Natural killer cell (primary cell): Measurements from ENCODE around the gene ZNF518A. TPM values are rescaled to one million over a fixed set of nuclear protein-coding genes. Genes with fewer than 3 reads are reported as not detected.

Experiments
- total RNA-seq, 4 donors: library from RNA; stranded (reverse); fragments of 120-200 nt in 1 of 4; gene quantifications; one replicate each; pipeline versions ENCODE4 v1.2.3 to v1.2.4, GENCODE V29; 2013 to 2022

ZNF518A gene
- total RNA-seq, 3 donors from 2014 or later (not counting 1 experiment from before 2014, with no cell fraction given) = 17.6 to 34.7 (median 21.8) TPM

Other genes starting within 250 kb of the ZNF518A start
- gene CC2D2B, start 222.3 kb upstream of the ZNF518A start, total RNA-seq = under 1 TPM in 2 of 3 donors, not detected in 1; 0.14 to 0.68 TPM
- 1 to 10 TPM; 5.9 to 7.1 (median 6.0) TPM for gene CCNJ, start 86.7 kb upstream of the ZNF518A start, total RNA-seq
- 1 to 10 TPM in 2 of 3 donors, under 1 TPM in 1; 0.66 to 4.0 (median 1.5) TPM for gene BLNK, start 141.3 kb downstream of the ZNF518A start, total RNA-seq
- gene DNTT, start 174.1 kb downstream of the ZNF518A start, total RNA-seq = not detected
- gene OPALIN, start 228.7 kb downstream of the ZNF518A start, total RNA-seq = not detected